ENCODE data around the gene TUBA1C.
A peak's percentile ranks its signal among the peaks of the same experiment; 100 is the strongest.

The TUBA1C gene

DNA sequence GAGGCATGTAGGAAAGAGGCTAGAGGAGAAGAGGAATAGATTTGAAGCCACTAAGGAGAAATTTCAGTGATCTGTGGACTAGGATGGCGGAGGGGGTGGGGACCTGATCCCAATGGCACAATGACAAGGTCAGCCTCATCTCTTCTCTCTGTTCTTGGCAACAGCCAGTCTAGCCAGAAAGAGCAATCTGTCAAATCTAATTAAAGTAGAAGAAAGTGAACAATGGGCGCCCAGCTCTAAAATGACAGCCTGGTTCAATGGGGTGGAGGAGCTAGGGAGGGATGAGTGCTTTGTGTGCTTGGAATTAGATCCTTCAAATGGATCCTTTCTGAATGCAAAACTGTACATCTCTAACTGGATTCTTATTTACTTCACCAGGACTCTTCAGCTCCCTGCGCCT is 37.2 kb upstream of the TUBA1C start:
- TF ChIP-seq, protein P1, sequence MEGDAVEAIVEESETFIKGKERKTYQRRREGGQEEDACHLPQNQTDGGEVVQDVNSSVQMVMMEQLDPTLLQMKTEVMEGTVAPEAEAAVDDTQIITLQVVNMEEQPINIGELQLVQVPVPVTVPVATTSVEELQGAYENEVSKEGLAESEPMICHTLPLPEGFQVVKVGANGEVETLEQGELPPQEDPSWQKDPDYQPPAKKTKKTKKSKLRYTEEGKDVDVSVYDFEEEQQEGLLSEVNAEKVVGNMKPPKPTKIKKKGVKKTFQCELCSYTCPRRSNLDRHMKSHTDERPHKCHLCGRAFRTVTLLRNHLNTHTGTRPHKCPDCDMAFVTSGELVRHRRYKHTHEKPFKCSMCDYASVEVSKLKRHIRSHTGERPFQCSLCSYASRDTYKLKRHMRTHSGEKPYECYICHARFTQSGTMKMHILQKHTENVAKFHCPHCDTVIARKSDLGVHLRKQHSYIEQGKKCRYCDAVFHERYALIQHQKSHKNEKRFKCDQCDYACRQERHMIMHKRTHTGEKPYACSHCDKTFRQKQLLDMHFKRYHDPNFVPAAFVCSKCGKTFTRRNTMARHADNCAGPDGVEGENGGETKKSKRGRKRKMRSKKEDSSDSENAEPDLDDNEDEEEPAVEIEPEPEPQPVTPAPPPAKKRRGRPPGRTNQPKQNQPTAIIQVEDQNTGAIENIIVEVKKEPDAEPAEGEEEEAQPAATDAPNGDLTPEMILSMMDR (conservative IDR thresholded peaks at IDR 0.05): no peak
- peak overlapping the region; percentile 41 for H3K27ac ChIP-seq

DNA sequence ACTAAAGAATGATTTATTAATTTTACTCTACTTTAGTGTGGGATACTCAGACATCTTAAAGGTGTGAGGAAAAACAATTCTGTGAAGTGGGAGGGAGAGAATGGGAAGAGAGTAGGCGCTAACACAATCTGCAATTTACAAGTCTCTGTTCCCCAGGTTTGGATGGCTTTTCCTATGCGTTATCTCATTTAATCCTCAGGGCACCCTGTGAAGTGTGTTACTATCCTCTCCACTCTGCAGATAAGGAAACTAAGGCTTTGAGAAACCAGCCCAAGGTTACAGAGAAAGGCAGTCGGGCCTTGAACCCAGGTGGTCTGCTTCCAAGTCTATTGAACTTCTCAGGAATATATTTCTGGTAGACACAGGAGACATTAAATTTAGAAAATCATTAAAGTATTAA is 36.2 kb upstream of the TUBA1C start:
- TF ChIP-seq, protein P1 (conservative IDR thresholded peaks at IDR 0.05): no peak
- H3K27ac ChIP-seq: peak overlapping the region; percentile 41

DNA sequence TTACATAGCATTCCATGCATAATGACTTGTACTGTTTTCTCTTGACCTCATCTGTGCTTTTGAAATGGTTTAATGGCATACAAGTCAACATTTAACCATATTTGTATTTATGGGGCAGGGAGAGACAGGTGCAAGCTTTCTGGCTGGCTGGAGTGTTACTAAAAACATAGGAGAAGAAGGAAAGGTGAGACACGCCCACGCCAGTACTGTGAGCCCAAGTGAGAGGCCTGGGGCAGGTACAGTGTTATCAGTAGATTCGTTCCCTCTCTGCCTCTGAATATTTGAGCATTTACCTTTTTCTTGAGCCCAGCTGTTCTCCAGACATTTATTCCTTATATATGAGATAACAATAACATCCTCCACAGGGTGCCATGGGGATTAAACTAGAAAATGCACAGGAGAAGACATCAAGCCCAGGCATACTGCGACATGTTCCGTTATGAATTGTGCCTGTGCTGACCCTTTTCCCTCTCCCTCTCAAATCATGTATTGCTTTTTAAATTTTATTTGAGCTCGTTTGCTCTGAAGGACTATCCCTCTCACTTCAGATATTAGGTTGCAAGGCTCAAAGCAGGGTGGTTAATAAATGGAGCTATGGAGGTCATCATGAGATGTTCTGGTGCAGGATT is 34.6 kb upstream of the TUBA1C start:
- TF ChIP-seq, protein P1 (conservative IDR thresholded peaks at IDR 0.05): no peak
- H3K27ac ChIP-seq: no peak overlapping the region

DNA sequence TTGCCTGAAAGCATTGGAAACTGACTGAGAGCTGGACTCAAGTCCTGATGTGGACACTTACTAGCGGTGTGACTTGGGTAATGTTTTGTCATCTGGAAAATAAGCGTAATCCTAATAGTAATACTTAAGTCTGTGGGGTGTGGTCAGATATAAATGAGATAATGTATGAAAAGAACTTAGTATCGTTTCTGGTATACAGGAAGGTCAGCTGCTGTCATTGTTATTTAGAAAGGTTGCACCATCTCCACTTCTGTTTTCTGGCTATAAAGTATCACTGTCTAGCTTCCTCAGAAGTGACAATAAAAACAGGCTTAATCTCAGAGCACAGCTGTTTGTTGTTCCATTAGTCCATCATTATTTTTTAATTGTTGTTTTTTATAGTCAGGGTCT is 34.1 kb upstream of the TUBA1C start:
- TF ChIP-seq, protein P1 (conservative IDR thresholded peaks at IDR 0.05): no peak
- H3K27ac ChIP-seq: no peak overlapping the region

DNA sequence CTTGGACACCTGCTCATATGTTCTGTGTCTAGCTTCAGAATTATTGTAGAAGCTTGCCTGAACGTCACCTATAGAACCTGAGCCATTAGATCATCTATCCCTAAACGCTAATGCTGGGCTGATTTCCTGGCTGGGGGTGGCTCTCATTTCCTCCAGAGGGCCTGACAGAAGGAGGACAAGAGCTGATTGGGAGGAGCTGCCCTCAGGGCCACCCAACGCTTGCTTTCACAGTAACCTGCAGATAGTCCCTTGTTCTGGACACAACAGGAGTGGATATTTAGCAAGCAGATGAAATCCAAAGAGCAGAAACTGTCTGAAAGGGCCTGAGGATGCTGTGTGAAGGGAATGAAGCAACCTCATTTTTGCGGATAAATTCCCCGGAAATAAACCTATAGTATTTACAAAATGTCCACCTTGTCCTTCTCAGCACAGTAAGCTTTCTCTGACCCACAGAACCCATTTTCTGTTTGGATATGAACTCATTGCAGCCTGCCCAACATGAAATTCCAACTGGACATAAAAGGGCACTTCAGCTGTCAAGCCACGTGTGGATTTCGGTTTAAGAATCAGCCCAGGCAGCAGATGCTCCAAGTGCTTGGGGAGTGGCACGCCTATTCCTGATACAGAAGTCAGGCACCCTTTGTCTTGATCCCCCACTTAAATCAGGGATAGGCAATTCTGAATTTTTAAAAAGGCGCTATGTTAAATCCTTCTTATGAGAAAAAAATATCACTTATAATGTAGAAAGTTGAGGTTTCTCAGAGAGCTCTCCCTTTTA is 32.8 kb upstream of the TUBA1C start:
- TF ChIP-seq, protein P1 (conservative IDR thresholded peaks at IDR 0.05): no peak
- H3K27ac ChIP-seq: no peak overlapping the region

DNA sequence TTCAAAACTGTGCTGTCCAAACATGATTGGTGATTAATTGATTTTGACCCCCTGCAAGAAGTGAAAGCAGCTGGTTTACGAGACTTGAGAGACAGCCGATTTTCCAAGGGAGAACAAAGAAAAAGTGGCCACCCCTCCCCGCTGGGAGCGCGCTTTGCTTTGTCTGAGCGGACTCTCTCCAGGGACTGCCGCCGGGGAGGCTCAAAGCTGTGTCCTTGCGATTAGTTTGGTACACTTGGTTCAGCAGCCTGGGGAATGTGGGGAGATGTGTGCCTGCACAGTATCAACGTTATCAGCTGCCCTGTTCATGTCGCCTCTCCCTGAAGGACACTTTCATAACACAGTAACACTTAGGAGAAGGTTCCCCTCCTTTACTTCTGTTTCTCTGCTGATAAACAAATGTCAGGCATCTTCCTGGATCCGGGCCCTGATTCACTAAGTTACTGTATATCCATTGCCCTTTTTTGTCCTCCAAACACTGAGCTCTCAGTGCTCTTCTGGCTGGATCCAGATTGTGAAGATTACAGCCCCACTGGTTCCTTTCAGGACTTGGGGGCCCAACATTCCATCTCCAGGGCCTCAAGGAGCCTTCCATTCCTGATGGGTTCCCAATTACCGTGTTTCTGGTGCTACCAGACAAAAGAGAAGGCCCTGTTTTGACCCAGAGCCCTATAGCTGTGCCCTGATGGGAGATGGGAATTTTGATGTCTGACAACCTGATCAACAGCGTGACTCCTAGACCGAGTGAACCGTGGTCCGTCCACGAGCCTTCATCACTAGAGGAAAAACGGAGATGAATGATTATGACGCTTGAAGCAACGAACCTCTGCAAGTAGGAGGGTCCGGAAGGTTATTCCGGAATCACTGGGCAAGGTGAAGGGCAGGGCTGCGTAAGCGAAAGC is 31.7 kb upstream of the TUBA1C start:
- no peak overlapping the region for H3K27ac ChIP-seq
- TF ChIP-seq, protein P1 (conservative IDR thresholded peaks at IDR 0.05): no peak

All from VCaP (cell line).